ENCODE data around the gene FIGLA. TPM values are rescaled to one million over a fixed set of nuclear protein-coding genes. Genes with fewer than 3 reads are reported as not detected.

FIGLA gene, protein sequence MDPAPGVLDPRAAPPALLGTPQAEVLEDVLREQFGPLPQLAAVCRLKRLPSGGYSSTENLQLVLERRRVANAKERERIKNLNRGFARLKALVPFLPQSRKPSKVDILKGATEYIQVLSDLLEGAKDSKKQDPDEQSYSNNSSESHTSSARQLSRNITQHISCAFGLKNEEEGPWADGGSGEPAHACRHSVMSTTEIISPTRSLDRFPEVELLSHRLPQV
- total RNA-seq: not detected
- 0.11 TPM for polyA plus RNA-seq
- long read RNA-seq, donor 1: 0 reads
- long read RNA-seq, donor 2: 0 reads
- long read RNA-seq, donor 3: 0 reads
- long read RNA-seq, donor 4: 0 reads
- long read RNA-seq, donor 5: 0 reads
- long read RNA-seq, donor 6: 0 reads
- long read RNA-seq, donor 7: 0 reads
- long read RNA-seq, donor 8: 0 reads
- long read RNA-seq, donor 9: 0 reads
- long read RNA-seq, donor 10: 0 reads

DNA sequence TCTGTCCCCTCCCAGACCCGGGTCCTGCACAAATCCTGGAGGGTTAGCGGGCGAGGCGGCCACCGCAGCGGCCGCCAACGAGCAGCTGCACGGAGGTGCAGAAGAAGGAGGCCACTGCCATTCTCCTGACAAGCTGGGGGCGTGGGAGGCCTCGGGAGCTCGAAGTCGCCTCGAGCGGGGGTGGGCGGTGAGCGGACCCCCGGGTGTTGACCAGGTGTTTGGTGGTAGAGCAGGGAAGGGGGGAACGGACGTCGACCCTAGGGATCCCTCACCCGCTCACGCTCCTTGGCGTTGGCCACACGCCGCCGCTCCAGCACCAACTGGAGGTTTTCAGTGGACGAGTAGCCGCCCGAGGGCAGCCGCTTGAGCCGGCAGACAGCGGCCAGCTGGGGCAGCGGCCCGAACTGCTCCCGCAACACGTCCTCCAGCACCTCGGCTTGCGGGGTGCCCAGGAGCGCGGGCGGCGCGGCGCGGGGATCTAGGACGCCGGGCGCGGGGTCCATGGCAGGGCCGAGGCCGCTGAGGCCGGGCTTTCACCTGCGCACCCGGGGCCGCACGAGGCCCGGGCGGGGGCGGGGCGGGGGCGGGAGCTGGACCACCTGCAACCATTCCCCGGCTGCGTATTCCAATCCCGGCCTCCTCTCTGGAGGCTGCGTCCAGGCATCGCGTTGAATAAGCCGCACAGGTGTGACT is at the start of gene FIGLA:
TSS of gene FIGLA (minus strand) at position 508 of the 693 bp plus-strand sequence. CDS start at position 503, 5 bp downstream.
- Histone ChIP-seq H3K27ac (ENCODE audit: low read depth in 1 of 2, low read length in 1 of 2) (no peak within 1 kb of the TSS), H3K27me3 (ENCODE audit: control insufficient read depth in 2 of 2, insufficient read depth in 1 of 2, low read length in 1 of 2) (peaks cover 45 to 80% of the 10 kb centered on the region in 2 donors), H3K36me3 (ENCODE audit: control insufficient read depth in 2 of 2, insufficient read depth in 2 of 2, low read length in 1 of 2) (no peaks in the 10 kb centered on the region), H3K4me1 (ENCODE audit: control insufficient read depth in 2 of 2, insufficient read depth in 2 of 2, low read length in 2 of 2) (peaks cover 0 to 5% of the 10 kb centered on the region in 2 donors), H3K9me3 (ENCODE audit: control insufficient read depth in 2 of 2, insufficient read depth in 1 of 2, low read length in 1 of 2) (no peaks in the 10 kb centered on the region), H3K4me3 (ENCODE audit: low read length in 2 of 2) (no peak within 1 kb of the TSS)
- WGBS: 5% methylated on average over 69 of the region's 69 CpGs
- no peak for DNase-seq (ENCODE audit: low read depth in 6 of 9, low spot score in 9 of 9)

DNA sequence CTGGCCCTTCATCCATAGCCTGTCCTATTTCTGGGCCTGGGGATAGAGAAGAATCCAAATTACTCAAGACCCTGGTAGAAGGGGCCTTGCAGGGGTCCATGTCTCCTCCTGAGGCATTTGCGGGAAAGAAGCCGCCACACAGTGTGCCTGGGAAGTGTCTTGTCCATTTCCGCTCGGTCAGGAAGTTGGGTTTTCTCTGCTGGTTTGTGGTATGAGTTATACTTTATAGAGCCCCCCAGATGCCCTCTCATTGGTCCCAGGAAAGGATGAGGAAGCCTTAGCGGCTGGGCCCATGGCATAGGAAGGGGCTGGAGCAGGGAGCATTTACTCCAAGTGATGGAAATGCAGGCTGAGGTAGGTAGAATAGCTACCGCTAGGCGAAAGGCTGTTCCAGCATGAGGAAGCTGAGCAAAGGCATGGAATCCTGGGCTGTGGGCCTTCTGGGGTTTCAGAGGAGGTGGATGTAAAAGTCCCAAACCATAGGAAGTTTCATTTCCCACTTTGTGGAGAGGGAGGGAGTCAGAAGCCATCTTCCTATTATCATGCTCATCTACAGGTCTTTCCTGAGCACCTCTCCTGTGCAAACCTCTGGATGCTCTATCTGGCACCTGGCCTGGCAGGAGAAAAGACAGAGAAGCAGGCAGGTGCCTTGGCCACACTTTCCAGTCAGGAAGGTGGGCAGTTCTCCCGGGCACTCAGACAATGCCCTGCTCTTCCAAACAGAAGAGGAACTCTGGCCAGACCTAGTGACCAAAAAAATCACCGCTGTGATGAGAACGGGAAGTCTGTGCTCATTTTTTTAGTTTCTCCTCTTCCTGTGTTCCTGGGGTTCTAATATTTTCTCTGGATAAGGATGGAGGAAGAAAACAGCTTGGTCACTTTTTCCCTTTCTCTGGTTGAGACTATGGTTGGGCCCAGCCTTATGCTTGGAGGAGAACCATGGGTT is 47.8 kb upstream of the FIGLA start:
- Histone ChIP-seq H3K4me3 (ENCODE audit: low read length in 2 of 2) (no peak overlapping the region), H3K27me3 (ENCODE audit: control insufficient read depth in 2 of 2, insufficient read depth in 1 of 2, low read length in 1 of 2) (peaks cover 0 to 3% of the 10 kb centered on the region in 2 donors), H3K27ac (ENCODE audit: low read depth in 1 of 2, low read length in 1 of 2) (no peak overlapping the region), H3K36me3 (ENCODE audit: control insufficient read depth in 2 of 2, insufficient read depth in 2 of 2, low read length in 1 of 2) (no peaks in the 10 kb centered on the region), H3K4me1 (ENCODE audit: control insufficient read depth in 2 of 2, insufficient read depth in 2 of 2, low read length in 2 of 2) (no peaks in the 10 kb centered on the region), H3K9me3 (ENCODE audit: control insufficient read depth in 2 of 2, insufficient read depth in 1 of 2, low read length in 1 of 2) (no peaks in the 10 kb centered on the region)
- DNase-seq (ENCODE audit: low read depth in 6 of 9, low spot score in 9 of 9): no peak
- WGBS: 87% methylated on average over 10 of the region's 10 CpGs

DNA sequence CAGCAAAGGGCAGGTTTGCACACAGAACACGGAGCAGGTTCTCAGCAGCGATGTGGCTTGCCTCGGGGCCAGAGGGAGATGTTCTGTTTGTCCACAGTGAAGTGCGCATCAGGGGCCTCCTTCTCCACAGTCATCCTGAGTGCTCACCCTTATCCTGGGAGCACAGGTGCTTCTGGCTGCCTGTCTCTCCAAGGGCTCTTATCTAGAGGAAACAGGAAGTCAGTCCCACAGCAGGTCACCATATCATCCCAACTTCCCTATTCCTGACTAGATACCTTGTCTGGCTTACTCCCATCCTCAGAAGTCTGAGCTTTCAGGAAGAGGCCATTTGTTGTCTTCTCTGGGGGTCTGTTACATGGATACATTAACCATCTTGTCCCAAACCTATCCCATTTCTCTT is 45.2 kb upstream of the FIGLA start, which contains the start of gene CD207:
TSS of gene CD207 (minus strand) at position 174 of the 400 bp plus-strand sequence. CDS start at position 134, 40 bp downstream.
- no peaks in the 10 kb centered on the region for H3K27me3 ChIP-seq (ENCODE audit: control insufficient read depth in 2 of 2, insufficient read depth in 1 of 2, low read length in 1 of 2)
- WGBS: 78% methylated on average over 4 of the region's 4 CpGs

DNA sequence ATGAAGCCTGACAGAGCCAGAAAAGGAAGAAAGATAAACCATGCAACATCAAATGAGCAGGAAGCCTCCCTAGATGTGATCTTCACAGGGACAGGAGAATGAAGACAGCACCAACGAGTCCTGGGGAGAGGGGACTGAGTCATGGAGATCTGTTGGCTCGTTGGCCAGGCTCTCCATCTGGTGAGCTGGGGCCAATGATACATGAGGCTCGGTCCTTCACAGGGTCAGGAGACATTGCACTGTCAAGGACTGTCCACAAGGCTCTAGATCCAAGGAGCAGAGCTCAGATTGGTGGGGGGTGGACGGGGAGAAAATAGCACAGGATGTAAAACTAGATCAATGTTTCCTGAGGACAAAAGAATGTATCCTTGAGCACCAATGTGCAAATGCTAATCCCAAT is 44.4 kb upstream of the FIGLA start:
- Histone ChIP-seq H3K36me3 (ENCODE audit: control insufficient read depth in 2 of 2, insufficient read depth in 2 of 2, low read length in 1 of 2) (no peaks in the 10 kb centered on the region), H3K27ac (ENCODE audit: low read depth in 1 of 2, low read length in 1 of 2) (no peak overlapping the region), H3K4me3 (ENCODE audit: low read length in 2 of 2) (no peak overlapping the region), H3K27me3 (ENCODE audit: control insufficient read depth in 2 of 2, insufficient read depth in 1 of 2, low read length in 1 of 2) (no peaks in the 10 kb centered on the region), H3K9me3 (ENCODE audit: control insufficient read depth in 2 of 2, insufficient read depth in 1 of 2, low read length in 1 of 2) (no peaks in the 10 kb centered on the region), H3K4me1 (ENCODE audit: control insufficient read depth in 2 of 2, insufficient read depth in 2 of 2, low read length in 2 of 2) (no peaks in the 10 kb centered on the region)
- no peak for DNase-seq (ENCODE audit: low read depth in 6 of 9, low spot score in 9 of 9)
- 83% methylated on average over 4 of the region's 4 CpGs for WGBS

More for the DNA sequence above, 45.2 kb upstream of the FIGLA start, which contains the start of gene CD207:
- H3K36me3 ChIP-seq (ENCODE audit: control insufficient read depth in 2 of 2, insufficient read depth in 2 of 2, low read length in 1 of 2): no peaks in the 10 kb centered on the region
- H3K4me3 ChIP-seq (ENCODE audit: low read length in 2 of 2): no peak within 1 kb of the TSS
- H3K27ac ChIP-seq (ENCODE audit: low read depth in 1 of 2, low read length in 1 of 2): no peak within 1 kb of the TSS
- no peak for DNase-seq (ENCODE audit: low read depth in 6 of 9, low spot score in 9 of 9)
- H3K9me3 ChIP-seq (ENCODE audit: control insufficient read depth in 2 of 2, insufficient read depth in 1 of 2, low read length in 1 of 2): no peaks in the 10 kb centered on the region
- H3K4me1 ChIP-seq (ENCODE audit: control insufficient read depth in 2 of 2, insufficient read depth in 2 of 2, low read length in 2 of 2): no peaks in the 10 kb centered on the region

DNA sequence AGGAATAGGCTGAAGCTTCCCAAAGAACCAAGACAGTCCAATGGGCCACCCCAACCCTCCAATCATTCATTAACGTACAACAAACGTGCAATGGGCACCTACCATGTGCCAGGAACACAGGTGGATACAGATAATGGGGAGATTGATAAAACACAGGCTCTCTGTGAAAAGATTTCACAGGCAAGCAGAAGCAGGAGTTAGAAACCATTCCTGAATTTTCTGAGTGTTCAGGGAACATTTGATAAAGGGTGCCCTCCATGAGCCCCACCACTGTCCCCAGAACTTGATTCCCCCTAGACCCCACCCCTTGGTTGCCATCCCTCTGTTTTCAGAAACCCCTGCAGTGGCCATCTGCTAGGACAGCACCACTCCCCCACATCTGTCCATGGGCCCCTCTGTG is 43.7 kb upstream of the FIGLA start:
- DNase-seq (ENCODE audit: low read depth in 6 of 9, low spot score in 9 of 9): no peak
- H3K27me3 ChIP-seq (ENCODE audit: control insufficient read depth in 2 of 2, insufficient read depth in 1 of 2, low read length in 1 of 2): no peaks in the 10 kb centered on the region
- H3K9me3 ChIP-seq (ENCODE audit: control insufficient read depth in 2 of 2, insufficient read depth in 1 of 2, low read length in 1 of 2): no peaks in the 10 kb centered on the region
- 92% methylated on average over 2 of the region's 2 CpGs for WGBS
- no peak overlapping the region for H3K27ac ChIP-seq (ENCODE audit: low read depth in 1 of 2, low read length in 1 of 2)
- H3K4me3 ChIP-seq (ENCODE audit: low read length in 2 of 2): no peak overlapping the region
- no peaks in the 10 kb centered on the region for H3K4me1 ChIP-seq (ENCODE audit: control insufficient read depth in 2 of 2, insufficient read depth in 2 of 2, low read length in 2 of 2)
- H3K36me3 ChIP-seq (ENCODE audit: control insufficient read depth in 2 of 2, insufficient read depth in 2 of 2, low read length in 1 of 2): no peaks in the 10 kb centered on the region

DNA sequence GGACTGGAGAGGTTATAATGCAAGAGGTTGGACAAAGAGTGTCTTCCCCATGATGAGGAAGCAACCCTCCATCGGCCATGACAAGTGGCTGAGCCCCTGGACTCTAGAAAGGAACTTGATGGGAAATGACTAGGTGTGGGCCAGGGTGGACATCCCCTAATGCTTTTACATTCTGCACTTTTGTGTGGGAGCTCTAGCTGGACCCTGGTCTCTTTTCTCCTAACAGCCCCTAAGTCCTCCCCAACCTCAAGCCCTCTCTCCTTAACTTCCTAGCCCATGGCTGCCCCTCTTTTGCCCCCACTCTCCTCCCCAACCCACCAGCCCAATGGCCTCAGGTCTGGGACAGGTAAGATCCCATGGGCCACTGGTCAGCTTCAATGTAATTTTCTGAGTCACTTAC is 42.8 kb upstream of the FIGLA start:
- H3K36me3 ChIP-seq (ENCODE audit: control insufficient read depth in 2 of 2, insufficient read depth in 2 of 2, low read length in 1 of 2): no peaks in the 10 kb centered on the region
- H3K4me3 ChIP-seq (ENCODE audit: low read length in 2 of 2): no peak overlapping the region
- no peaks in the 10 kb centered on the region for H3K9me3 ChIP-seq (ENCODE audit: control insufficient read depth in 2 of 2, insufficient read depth in 1 of 2, low read length in 1 of 2)
- DNase-seq (ENCODE audit: low read depth in 6 of 9, low spot score in 9 of 9): no peak
- 50% methylated on average over 1 of the region's 1 CpG for WGBS
- H3K27me3 ChIP-seq (ENCODE audit: control insufficient read depth in 2 of 2, insufficient read depth in 1 of 2, low read length in 1 of 2): no peaks in the 10 kb centered on the region
- H3K4me1 ChIP-seq (ENCODE audit: control insufficient read depth in 2 of 2, insufficient read depth in 2 of 2, low read length in 2 of 2): no peaks in the 10 kb centered on the region
- no peak overlapping the region for H3K27ac ChIP-seq (ENCODE audit: low read depth in 1 of 2, low read length in 1 of 2)

DNA sequence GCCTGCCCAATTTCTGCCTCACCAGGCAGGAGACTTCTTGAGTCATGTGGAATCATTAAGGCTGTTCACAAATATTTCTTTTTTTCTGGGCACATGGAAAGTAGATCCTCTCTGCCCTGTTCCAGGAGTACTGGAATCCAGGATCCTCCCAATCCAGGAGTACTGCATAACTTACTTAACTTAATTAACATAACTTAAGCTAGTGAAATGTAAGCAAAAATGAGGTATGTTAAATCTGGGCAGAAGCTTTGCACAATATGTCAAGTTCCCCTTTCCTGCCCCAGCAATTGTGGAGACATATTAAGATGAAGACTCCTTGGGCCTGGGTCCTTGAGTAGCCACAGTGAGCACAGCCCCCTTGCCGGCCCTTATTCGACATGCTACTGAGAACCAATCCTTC is 41.9 kb upstream of the FIGLA start:
- H3K4me3 ChIP-seq (ENCODE audit: low read length in 2 of 2): no peak overlapping the region
- no peaks in the 10 kb centered on the region for H3K36me3 ChIP-seq (ENCODE audit: control insufficient read depth in 2 of 2, insufficient read depth in 2 of 2, low read length in 1 of 2)
- 98% methylated on average over 2 of the region's 2 CpGs for WGBS
- no peaks in the 10 kb centered on the region for H3K9me3 ChIP-seq (ENCODE audit: control insufficient read depth in 2 of 2, insufficient read depth in 1 of 2, low read length in 1 of 2)
- H3K27ac ChIP-seq (ENCODE audit: low read depth in 1 of 2, low read length in 1 of 2): no peak overlapping the region
- no peaks in the 10 kb centered on the region for H3K27me3 ChIP-seq (ENCODE audit: control insufficient read depth in 2 of 2, insufficient read depth in 1 of 2, low read length in 1 of 2)
- DNase-seq (ENCODE audit: low read depth in 6 of 9, low spot score in 9 of 9): no peak
- H3K4me1 ChIP-seq (ENCODE audit: control insufficient read depth in 2 of 2, insufficient read depth in 2 of 2, low read length in 2 of 2): no peaks in the 10 kb centered on the region

DNA sequence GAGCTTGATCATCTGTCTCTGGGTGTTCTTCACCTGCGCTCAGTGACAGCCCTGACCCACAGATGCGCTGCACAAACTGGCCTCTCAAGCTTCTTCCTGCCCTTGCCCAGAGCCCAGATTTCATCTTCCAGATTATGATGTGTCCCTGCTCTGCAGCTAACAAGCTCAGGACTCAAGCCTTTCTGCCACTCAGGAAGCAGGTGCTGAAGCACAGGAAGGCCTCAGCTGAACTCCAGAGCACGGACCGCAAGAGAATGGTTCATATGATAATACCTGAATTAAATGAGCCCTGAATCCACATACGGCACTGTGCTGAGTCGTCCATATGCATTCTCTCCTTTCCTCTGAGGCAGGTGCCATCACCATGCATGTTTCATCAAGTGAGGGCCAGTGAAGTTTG is 41.4 kb upstream of the FIGLA start:
- 10% methylated on average over 6 of the region's 6 CpGs for WGBS
- Histone ChIP-seq H3K9me3 (ENCODE audit: control insufficient read depth in 2 of 2, insufficient read depth in 1 of 2, low read length in 1 of 2) (no peaks in the 10 kb centered on the region), H3K4me3 (ENCODE audit: low read length in 2 of 2) (no peak overlapping the region), H3K27ac (ENCODE audit: low read depth in 1 of 2, low read length in 1 of 2) (no peak overlapping the region), H3K36me3 (ENCODE audit: control insufficient read depth in 2 of 2, insufficient read depth in 2 of 2, low read length in 1 of 2) (no peaks in the 10 kb centered on the region), H3K4me1 (ENCODE audit: control insufficient read depth in 2 of 2, insufficient read depth in 2 of 2, low read length in 2 of 2) (no peaks in the 10 kb centered on the region), H3K27me3 (ENCODE audit: control insufficient read depth in 2 of 2, insufficient read depth in 1 of 2, low read length in 1 of 2) (no peaks in the 10 kb centered on the region)
- DNase-seq (ENCODE audit: low read depth in 6 of 9, low spot score in 9 of 9): no peak

Measured in thymus (tissue), 14 donors.